Measurements from ENCODE around the gene BRD3OS.

BRD3OS gene

GRCh38 chr9:134033516-134034214 lies 8.4 kb downstream of the BRD3OS start:
- DNase-seq (ENCODE audit: low read depth in 2 of 2), result no peak

- no peak for DNase-seq (ENCODE audit: low read depth in 2 of 2)
Measured at GRCh38 chr9:134034215-134035040, 9.1 kb downstream of the BRD3OS start.

GRCh38 chr9:134035041-134036039 lies 10.1 kb downstream of the BRD3OS start:
- DNase-seq (ENCODE audit: low read depth in 2 of 2), result no peak

GRCh38 chr9:134036130-134036529 lies 10.8 kb downstream of the BRD3OS start:
- no peak for DNase-seq (ENCODE audit: low read depth in 2 of 2)

- DNase-seq (ENCODE audit: low read depth in 2 of 2), result no peak
Measured at GRCh38 chr9:134037641-134038040, 12.4 kb downstream of the BRD3OS start.

GRCh38 chr9:134039386-134040175 lies 14.3 kb downstream of the BRD3OS start:
- no peak for DNase-seq (ENCODE audit: low read depth in 2 of 2)

- DNase-seq (ENCODE audit: low read depth in 2 of 2), result no peak
Measured at GRCh38 chr9:134040176-134040565, 14.9 kb downstream of the BRD3OS start.

- DNase-seq (ENCODE audit: low read depth in 2 of 2), result no peak
Measured at GRCh38 chr9:134040781-134041648, 15.7 kb downstream of the BRD3OS start.

GRCh38 chr9:134041649-134041962 lies 16.3 kb downstream of the BRD3OS start:
- no peak for DNase-seq (ENCODE audit: low read depth in 2 of 2)

- DNase-seq (ENCODE audit: low read depth in 2 of 2), result no peak
Measured at GRCh38 chr9:134043531-134043988, 18.3 kb downstream of the BRD3OS start.

GRCh38 chr9:134044944-134045343 lies 19.7 kb downstream of the BRD3OS start:
- no peak for DNase-seq (ENCODE audit: low read depth in 2 of 2)

- no peak for DNase-seq (ENCODE audit: low read depth in 2 of 2)
Measured at GRCh38 chr9:134045841-134046544, 20.7 kb downstream of the BRD3OS start.

GRCh38 chr9:134046894-134047681 lies 21.8 kb downstream of the BRD3OS start:
- no peak for DNase-seq (ENCODE audit: low read depth in 2 of 2)

- DNase-seq (ENCODE audit: low read depth in 2 of 2), result no peak
Measured at GRCh38 chr9:134047868-134048581, 22.7 kb downstream of the BRD3OS start.

GRCh38 chr9:134048582-134048968 lies 23.3 kb downstream of the BRD3OS start:
- DNase-seq (ENCODE audit: low read depth in 2 of 2), result no peak

GRCh38 chr9:134049236-134049635 lies 24.0 kb downstream of the BRD3OS start:
- DNase-seq (ENCODE audit: low read depth in 2 of 2), result no peak

GRCh38 chr9:134049772-134050588 lies 24.7 kb downstream of the BRD3OS start:
- DNase-seq (ENCODE audit: low read depth in 2 of 2), result no peak

All from stimulated activated CD4-positive, alpha-beta T cell treated with anti-CD3 and anti-CD28 coated beads, Interleukin-1b, Interleukin-23, amount 100 ng/mL, for 4 hours (primary cell).